ENCODE measurements around the gene CTNNA2. TPM values are rescaled to one million over a fixed set of nuclear protein-coding genes. Genes with fewer than 3 reads are reported as not detected.

Gene CTNNA2
- total and polyA plus RNA-seq, 9 of the 15 experiments (the other 6 are each of a cell fraction or from before 2014, with no cell fraction given) = 0.03 to 0.40 (median 0.15) TPM

DNA sequence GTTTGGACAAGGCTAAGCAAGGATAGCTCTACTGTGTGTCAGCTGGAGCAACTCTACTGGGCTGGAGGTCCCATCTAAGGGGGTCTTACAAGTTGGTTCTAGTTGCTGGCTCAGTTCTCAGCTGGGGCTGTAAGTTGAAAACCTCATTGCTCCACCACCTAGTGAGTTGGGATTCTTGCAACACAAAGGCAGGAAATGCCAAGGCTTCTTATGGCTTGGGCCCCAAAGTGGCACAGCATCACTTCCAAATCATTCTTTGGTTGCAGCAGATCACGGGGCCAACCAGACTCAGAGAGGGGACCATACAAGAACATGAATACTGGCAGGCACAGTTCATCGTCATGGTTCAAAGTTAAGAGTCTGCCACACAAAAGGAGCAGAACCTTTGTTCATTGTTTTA lies 459.0 kb downstream of the CTNNA2 start:
- Histone ChIP-seq H3K9ac (ENCODE audit: insufficient read depth in 1 of 2, low read depth in 2 of 2, low read length in 2 of 2) (no peak overlapping the region), H3K79me2 (ENCODE audit: control insufficient read depth, insufficient read depth, low read length) (no peaks in the 10 kb centered on the region), H3K9me3 (replicated peaks; ENCODE audit: control insufficient read depth, insufficient read depth, low read depth, low read length) (no peaks in the 10 kb centered on the region), H2AFZ (ENCODE audit: low read depth, low read length) (no peak overlapping the region), H3K36me3 (ENCODE audit: control insufficient read depth, insufficient read depth, low read length) (no peaks in the 10 kb centered on the region), H3K4me2 (ENCODE audit: insufficient read depth, low read length) (no peak overlapping the region), H3K4me1 (replicated peaks in 1 of 2; ENCODE audit: control insufficient read depth in 2 of 2, insufficient read depth in 2 of 2, low read length in 2 of 2) (no peaks in the 10 kb centered on the region), H3K27ac (ENCODE audit: extremely low read depth, low read depth, low read length) (no peak overlapping the region), H3K27me3 (ENCODE audit: control insufficient read depth in 2 of 2, insufficient read depth in 2 of 2, low read length in 2 of 2) (no peaks in the 10 kb centered on the region), H3K4me3 (no peak overlapping the region), H3K9me1 (ENCODE audit: control insufficient read depth, insufficient read depth, low read length) (no peaks in the 10 kb centered on the region), H4K20me1 (replicated peaks; ENCODE audit: control insufficient read depth, insufficient read depth, low read length) (no peaks in the 10 kb centered on the region)
- intact Hi-C loops (cut with micrococcal nuclease) (no loop called here), in situ Hi-C loops (cut with MboI) (no loop called here)
- no peak for FAIRE-seq
- CTCF ChIA-PET (ENCODE audit: low intra/inter-chr PET ratio) = no interaction called here
- DNase-seq (ENCODE audit: extremely low read depth in 1 of 4, low spot score in 3 of 4) = no peak
- no TSS peak for BruUV-seq (replicated peaks)
- POLR2A ChIA-PET = no interaction called here
- ATAC-seq = no peak
- TF ChIP-seq, protein P1, sequence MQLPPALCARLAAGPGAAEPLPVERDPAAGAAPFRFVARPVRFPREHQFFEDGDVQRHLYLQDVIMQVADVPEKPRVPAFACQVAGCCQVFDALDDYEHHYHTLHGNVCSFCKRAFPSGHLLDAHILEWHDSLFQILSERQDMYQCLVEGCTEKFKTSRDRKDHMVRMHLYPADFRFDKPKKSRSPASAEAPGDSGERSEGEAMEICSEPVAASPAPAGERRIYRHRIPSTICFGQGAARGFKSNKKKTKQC (CRISPR knock-in tag; IDR thresholded peaks at IDR 0.05) = no peak
- TF ChIP-seq ZNF589 (CRISPR knock-in tag; IDR thresholded peaks at IDR 0.05; ENCODE audit: low read depth) (no peak), DACH1 (IDR thresholded peaks at IDR 0.05; ENCODE audit: partially characterized antibody) (no peak), FOSL1 (tag; conservative IDR thresholded peaks at IDR 0.05) (no peak), ZNF224 (CRISPR knock-in tag; IDR thresholded peaks at IDR 0.05) (no peak), HDAC8 (tag; IDR thresholded peaks at IDR 0.05) (no peak), TBP (optimal IDR thresholded peaks at IDR 0.05; ENCODE audit: low read depth, low read length) (no peak), EZH2 (IDR thresholded peaks at IDR 0.05; ENCODE audit: borderline replicate concordance, low read depth, low read length) (no peak)
- WGBS (ENCODE audit: insufficient coverage, low coverage, missing lambda C conversion rate) = 0% methylated on average over 2 of the region's 2 CpGs

Data from K562 (cell line).